ENCODE data around the gene SETD1A. TPM values are rescaled to one million over a fixed set of nuclear protein-coding genes. Genes with fewer than 3 reads are reported as not detected.

Gene SETD1A
- total RNA-seq, 3 donors from 2014 or later (not counting 1 experiment from before 2014, with no cell fraction given), result 32.9 to 34.5 (median 33.9) TPM

- WGBS (ENCODE audit: insufficient coverage), result 97% methylated on average over 38 of the region's 38 CpGs
- peaks cover 21 to 39% of the 10 kb centered on the region in 2 donors for H3K4me1 Mint-ChIP-seq
- no peak overlapping the region for H3K27ac ChIP-seq (ENCODE audit: low read length)
Measured at GRCh38 chr16:30946671-30947540, 10.6 kb upstream of the SETD1A start.

GRCh38 chr16:30947541-30947858 lies 10.1 kb upstream of the SETD1A start:
- Mint-ChIP-seq H3K4me1 (peaks cover 15 to 33% of the 10 kb centered on the region in 2 donors), H3K27ac (peak overlapping the region in 1 of 2 donors; percentile 18), H3K27me3 (ENCODE audit: low read depth in 2 of 2) (no peaks in the 10 kb centered on the region), H3K9me3 (no peaks in the 10 kb centered on the region), H3K4me3 (no peak overlapping the region), H3K36me3 (no peaks in the 10 kb centered on the region)
- intact Hi-C loops (cut with micrococcal nuclease), result no loop called here
- DNase-seq (no peak), ATAC-seq (no peak)
- H3K36me3 ChIP-seq (ENCODE audit: control insufficient read depth, insufficient read depth, low read length), result no peaks in the 10 kb centered on the region
- H3K27me3 ChIP-seq (ENCODE audit: control insufficient read depth, insufficient read depth, low read length), result no peaks in the 10 kb centered on the region
- WGBS (ENCODE audit: insufficient coverage), result 96% methylated on average over 3 of the region's 3 CpGs
- no peaks in the 10 kb centered on the region for H3K9me3 ChIP-seq (ENCODE audit: control insufficient read depth, insufficient read depth, low read length)
- no peak overlapping the region for H3K27ac ChIP-seq (ENCODE audit: low read length)
- no peak for TF ChIP-seq CTCF (IDR thresholded peaks at IDR 0.05)
- peaks cover 32% of the 10 kb centered on the region for H3K4me1 ChIP-seq (ENCODE audit: control insufficient read depth, insufficient read depth, low read length)
- no peak overlapping the region for H3K4me3 ChIP-seq (ENCODE audit: low read length)

More at GRCh38 chr16:30946671-30947540, 10.6 kb upstream of the SETD1A start:
- Mint-ChIP-seq H3K36me3 (no peaks in the 10 kb centered on the region), H3K4me3 (peak overlapping the region; percentile 66), H3K27me3 (ENCODE audit: low read depth in 2 of 2) (no peaks in the 10 kb centered on the region), H3K9me3 (no peaks in the 10 kb centered on the region), H3K27ac (peak overlapping the region; percentile 4 to 27)
- peaks cover 38% of the 10 kb centered on the region for H3K4me1 ChIP-seq (ENCODE audit: control insufficient read depth, insufficient read depth, low read length)
- DNase-seq (no peak), ATAC-seq (no peak)
- H3K9me3 ChIP-seq (ENCODE audit: control insufficient read depth, insufficient read depth, low read length), result no peaks in the 10 kb centered on the region
- no peak for TF ChIP-seq CTCF (IDR thresholded peaks at IDR 0.05)
- H3K4me3 ChIP-seq (ENCODE audit: low read length), result no peak overlapping the region
- H3K36me3 ChIP-seq (ENCODE audit: control insufficient read depth, insufficient read depth, low read length), result no peaks in the 10 kb centered on the region
- intact Hi-C loops (cut with micrococcal nuclease), result no loop called here
- H3K27me3 ChIP-seq (ENCODE audit: control insufficient read depth, insufficient read depth, low read length), result no peaks in the 10 kb centered on the region

- no peak for TF ChIP-seq CTCF (IDR thresholded peaks at IDR 0.05)
- peak overlapping the region; percentile 74 for H3K4me3 ChIP-seq (ENCODE audit: low read length)
- H3K4me1 Mint-ChIP-seq, result peaks cover 10 to 28% of the 10 kb centered on the region in 2 donors
- ATAC-seq, result peak in 2 of 3 donors; percentile 16 to 22
- H3K9me3 Mint-ChIP-seq, result no peaks in the 10 kb centered on the region
- intact Hi-C loops (cut with micrococcal nuclease), result no loop called here
- peak in 1 of 2 donors; percentile 35 for DNase-seq
- no peak overlapping the region for H3K4me3 Mint-ChIP-seq
- H3K4me1 ChIP-seq (ENCODE audit: control insufficient read depth, insufficient read depth, low read length), result peaks cover 27% of the 10 kb centered on the region
- no peaks in the 10 kb centered on the region for H3K9me3 ChIP-seq (ENCODE audit: control insufficient read depth, insufficient read depth, low read length)
- no peaks in the 10 kb centered on the region for H3K27me3 ChIP-seq (ENCODE audit: control insufficient read depth, insufficient read depth, low read length)
- H3K27ac ChIP-seq (ENCODE audit: low read length), result peak overlapping the region; percentile 71
- WGBS (ENCODE audit: insufficient coverage), result 63% methylated on average over 42 of the region's 44 CpGs
- no peaks in the 10 kb centered on the region for H3K27me3 Mint-ChIP-seq (ENCODE audit: low read depth in 2 of 2)
- H3K27ac Mint-ChIP-seq, result peak overlapping the region in 1 of 2 donors; percentile 88
- no peaks in the 10 kb centered on the region for H3K36me3 Mint-ChIP-seq
- H3K36me3 ChIP-seq (ENCODE audit: control insufficient read depth, insufficient read depth, low read length), result no peaks in the 10 kb centered on the region
Measured at GRCh38 chr16:30947859-30948666, 9.5 kb upstream of the SETD1A start.

All from natural killer cell (primary cell).